ENCODE data around the gene AUTS2. TPM values are rescaled to one million over a fixed set of nuclear protein-coding genes. Genes with fewer than 3 reads are reported as not detected.

Gene AUTS2
- polyA plus RNA-seq, 1 donor from 2014 or later: 97.3 TPM

GRCh38 chr7:70786076-70786475 is 1187.8 kb downstream of the AUTS2 start:
- no peaks in the 10 kb centered on the region for H3K9me2 ChIP-seq (ENCODE audit: insufficient read depth, low read length)
- no peak overlapping the region for H3K4me2 ChIP-seq (ENCODE audit: low read length)
- no peaks in the 10 kb centered on the region for H3K27me3 ChIP-seq (ENCODE audit: insufficient read depth, low read depth, low read length)
- no peak overlapping the region for H2AFZ ChIP-seq (ENCODE audit: low read depth, low read length)
- peaks cover 44% of the 10 kb centered on the region for H4K20me1 ChIP-seq (ENCODE audit: insufficient read depth)
- H3F3A ChIP-seq (ENCODE audit: insufficient read depth, low read length, poor library complexity, severe bottlenecking): no peaks in the 10 kb centered on the region
- peaks cover 30% of the 10 kb centered on the region for H3K79me2 ChIP-seq (replicated peaks; ENCODE audit: insufficient read depth, low read length)
- H3K9me3 ChIP-seq (ENCODE audit: low read length): no peaks in the 10 kb centered on the region
- no peak overlapping the region for H3K9ac ChIP-seq (ENCODE audit: low read length)
- H3K27ac ChIP-seq (ENCODE audit: low read length): no peak overlapping the region
- TF ChIP-seq RAD21 (conservative IDR thresholded peaks at IDR 0.05) (no peak), CTCF (IDR thresholded peaks at IDR 0.05; ENCODE audit: poor library complexity, severe bottlenecking) (no peak), MXI1 (conservative IDR thresholded peaks at IDR 0.05; ENCODE audit: poor library complexity, severe bottlenecking) (no peak), TAF1 (IDR thresholded peaks at IDR 0.05; ENCODE audit: low read depth) (no peak), REST (IDR thresholded peaks at IDR 0.05; ENCODE audit: borderline replicate concordance) (no peak)
- H3K36me3 ChIP-seq (ENCODE audit: insufficient read depth, low read length): peaks cover 56% of the 10 kb centered on the region
- no peak overlapping the region for H3K4me3 ChIP-seq (ENCODE audit: low read length)

GRCh38 chr7:70787286-70787685 is 1189.0 kb downstream of the AUTS2 start:
- Histone ChIP-seq H2AFZ (ENCODE audit: low read depth, low read length) (no peak overlapping the region), H3K79me2 (replicated peaks; ENCODE audit: insufficient read depth, low read length) (peaks cover 39% of the 10 kb centered on the region), H3F3A (ENCODE audit: insufficient read depth, low read length, poor library complexity, severe bottlenecking) (no peaks in the 10 kb centered on the region), H4K20me1 (ENCODE audit: insufficient read depth) (peaks cover 49% of the 10 kb centered on the region), H3K36me3 (ENCODE audit: insufficient read depth, low read length) (peaks cover 60% of the 10 kb centered on the region), H3K9me2 (ENCODE audit: insufficient read depth, low read length) (no peaks in the 10 kb centered on the region), H3K9ac (ENCODE audit: low read length) (no peak overlapping the region), H3K4me3 (ENCODE audit: low read length) (no peak overlapping the region), H3K27me3 (ENCODE audit: insufficient read depth, low read depth, low read length) (no peaks in the 10 kb centered on the region), H3K9me3 (ENCODE audit: low read length) (no peaks in the 10 kb centered on the region), H3K27ac (ENCODE audit: low read length) (no peak overlapping the region), H3K4me2 (ENCODE audit: low read length) (no peak overlapping the region)
- TF ChIP-seq MXI1 (conservative IDR thresholded peaks at IDR 0.05; ENCODE audit: poor library complexity, severe bottlenecking): no peak
- no peak for TF ChIP-seq REST (IDR thresholded peaks at IDR 0.05; ENCODE audit: borderline replicate concordance)
- no peak for TF ChIP-seq CTCF (IDR thresholded peaks at IDR 0.05; ENCODE audit: poor library complexity, severe bottlenecking)
- TF ChIP-seq SMC3 (conservative IDR thresholded peaks at IDR 0.05; ENCODE audit: poor library complexity): no peak
- TF ChIP-seq TAF1 (IDR thresholded peaks at IDR 0.05; ENCODE audit: low read depth): no peak
- no peak for TF ChIP-seq EP300 (conservative IDR thresholded peaks at IDR 0.05; ENCODE audit: poor library complexity, severe bottlenecking)
- no peak for TF ChIP-seq POLR2AphosphoS5 (IDR thresholded peaks at IDR 0.05)
- TF ChIP-seq RAD21 (conservative IDR thresholded peaks at IDR 0.05): no peak
- no peak for TF ChIP-seq EZH2 (IDR thresholded peaks at IDR 0.05; ENCODE audit: borderline replicate concordance, insufficient read depth, low read length, poor library complexity, severe bottlenecking)
